Epithelial cell of proximal tubule (primary cell): ENCODE data around the gene SF3A2. TPM values are rescaled to one million over a fixed set of nuclear protein-coding genes. Genes with fewer than 3 reads are reported as not detected.

Source experiments
- DNase-seq: peaks from one replicate; pipeline ENCODE4 v3.0.0-alpha.2; 2011; ENCODE audit warnings: low read depth
- H3K4me3 ChIP-seq: 2 replicates; pipeline ENCODE4 v1.5.1; 2011; ENCODE audit warnings: low read depth, mild to moderate bottlenecking, low read length
- total RNA-seq: library from RNA; depleted of rRNA; stranded (reverse); fragments of >200 nt; gene quantifications from 2 replicates; pipeline ENCODE4 v1.2.3, GENCODE V29; 2015
- TF ChIP-seq, protein P1 (sequence below): conservative IDR thresholded peaks from 2 replicates; pipeline ENCODE4 v1.5.1; 2012; ENCODE audit warnings: low read depth, mild to moderate bottlenecking, low read length

The SF3A2 gene
- total RNA-seq, 1 donor from 2014 or later, result 51.7 TPM

DNA sequence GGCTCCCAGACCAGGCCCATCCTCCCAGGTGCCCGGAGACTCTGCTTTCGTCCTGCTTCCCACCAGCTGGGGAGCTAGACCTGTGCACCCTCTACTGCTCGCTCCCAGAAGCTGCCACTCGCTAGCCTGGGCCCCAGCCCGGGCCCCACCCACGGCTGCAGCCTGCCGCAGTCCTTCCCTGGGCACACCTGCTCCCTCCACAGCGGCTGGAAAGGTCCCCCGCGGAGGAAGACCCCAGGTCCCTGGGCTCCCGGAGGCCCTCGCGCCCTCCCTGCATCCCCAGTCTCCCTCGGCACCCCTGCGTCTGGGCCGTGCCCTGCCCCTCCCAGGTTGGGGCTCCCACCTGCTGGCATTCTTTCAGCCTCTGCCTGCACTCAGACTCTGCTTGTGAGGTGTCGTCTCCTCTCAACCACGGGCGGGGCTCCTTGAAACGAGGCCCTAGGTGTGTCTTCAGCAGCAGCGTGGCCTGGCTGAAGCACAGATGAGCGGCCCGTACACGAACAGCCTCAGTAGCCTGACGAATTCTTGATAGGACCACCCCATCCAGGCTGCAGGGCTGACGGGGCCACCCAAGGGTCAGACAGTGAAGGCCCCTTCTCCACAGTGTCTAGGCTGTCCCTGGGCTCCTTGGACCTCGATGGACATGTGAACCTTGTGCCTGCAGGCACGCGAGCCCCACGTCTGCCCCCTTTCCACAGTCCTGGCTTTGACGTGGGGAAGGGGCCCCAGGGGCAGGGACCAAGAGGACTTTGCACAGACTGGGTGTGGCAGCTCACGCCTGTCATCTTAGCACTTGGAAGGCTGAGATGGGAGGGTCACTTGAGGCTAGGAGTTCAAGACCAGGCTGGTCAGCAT is 44.9 kb upstream of the SF3A2 start:
- no peak for DNase-seq
- TF ChIP-seq, protein P1, sequence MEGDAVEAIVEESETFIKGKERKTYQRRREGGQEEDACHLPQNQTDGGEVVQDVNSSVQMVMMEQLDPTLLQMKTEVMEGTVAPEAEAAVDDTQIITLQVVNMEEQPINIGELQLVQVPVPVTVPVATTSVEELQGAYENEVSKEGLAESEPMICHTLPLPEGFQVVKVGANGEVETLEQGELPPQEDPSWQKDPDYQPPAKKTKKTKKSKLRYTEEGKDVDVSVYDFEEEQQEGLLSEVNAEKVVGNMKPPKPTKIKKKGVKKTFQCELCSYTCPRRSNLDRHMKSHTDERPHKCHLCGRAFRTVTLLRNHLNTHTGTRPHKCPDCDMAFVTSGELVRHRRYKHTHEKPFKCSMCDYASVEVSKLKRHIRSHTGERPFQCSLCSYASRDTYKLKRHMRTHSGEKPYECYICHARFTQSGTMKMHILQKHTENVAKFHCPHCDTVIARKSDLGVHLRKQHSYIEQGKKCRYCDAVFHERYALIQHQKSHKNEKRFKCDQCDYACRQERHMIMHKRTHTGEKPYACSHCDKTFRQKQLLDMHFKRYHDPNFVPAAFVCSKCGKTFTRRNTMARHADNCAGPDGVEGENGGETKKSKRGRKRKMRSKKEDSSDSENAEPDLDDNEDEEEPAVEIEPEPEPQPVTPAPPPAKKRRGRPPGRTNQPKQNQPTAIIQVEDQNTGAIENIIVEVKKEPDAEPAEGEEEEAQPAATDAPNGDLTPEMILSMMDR, result no peak
- no peak overlapping the region for H3K4me3 ChIP-seq

GRCh38 chr19:2192862-2193261 is 43.8 kb upstream of the SF3A2 start:
- DNase-seq, result no peak
- TF ChIP-seq, protein P1, result no peak
- no peak overlapping the region for H3K4me3 ChIP-seq

- no peak overlapping the region for H3K4me3 ChIP-seq
- no peak for DNase-seq
- TF ChIP-seq, protein P1, result no peak
Observed at GRCh38 chr19:2193807-2194206, 42.8 kb upstream of the SF3A2 start.

GRCh38 chr19:2194513-2195078 is 42.0 kb upstream of the SF3A2 start:
- TF ChIP-seq, protein P1, result no peak
- DNase-seq, result no peak
- H3K4me3 ChIP-seq, result no peak overlapping the region

DNA sequence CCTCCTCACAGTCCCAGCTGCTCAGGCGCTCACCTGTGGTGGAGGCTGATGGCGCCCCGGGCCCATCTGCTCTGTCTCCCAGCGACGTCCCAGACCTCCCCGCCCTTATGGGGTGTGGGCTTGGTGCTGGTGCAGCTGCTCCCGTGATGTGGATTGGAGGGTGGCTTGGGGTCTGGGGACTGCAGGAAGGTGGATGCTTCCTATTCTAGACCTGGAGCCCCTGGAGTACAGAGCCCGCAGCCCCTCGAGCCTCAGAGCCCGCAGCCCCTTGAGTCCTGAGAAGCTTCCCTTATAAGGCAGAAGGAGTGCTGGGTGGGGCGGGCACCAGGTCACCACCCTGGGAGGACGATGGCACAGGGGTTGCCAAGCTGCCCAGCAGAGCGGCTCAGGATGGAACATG is 41.3 kb upstream of the SF3A2 start:
- no peak for DNase-seq
- H3K4me3 ChIP-seq, result no peak overlapping the region
- TF ChIP-seq, protein P1, result no peak

DNA sequence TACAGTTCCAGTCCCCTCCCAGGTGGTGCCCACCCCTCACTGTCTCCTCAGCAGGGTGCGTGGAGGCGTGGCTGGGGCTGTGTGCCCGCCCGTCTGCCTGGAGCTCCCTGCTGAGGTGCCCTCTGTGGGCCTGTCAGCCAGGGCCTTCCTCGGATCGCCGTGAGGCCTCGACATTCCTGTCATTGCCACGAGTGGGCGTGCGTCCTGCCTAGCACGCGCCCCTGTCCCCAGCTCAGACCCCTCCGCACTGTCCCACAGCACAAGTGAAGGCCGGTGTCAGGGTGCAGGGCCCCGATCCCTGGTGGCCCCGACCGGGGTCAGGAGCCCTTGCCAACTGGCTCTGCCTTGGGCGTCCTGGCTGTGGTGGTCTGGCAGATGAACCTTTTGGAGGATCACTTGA is 40.7 kb upstream of the SF3A2 start:
- no peak overlapping the region for H3K4me3 ChIP-seq
- TF ChIP-seq, protein P1, result no peak
- no peak for DNase-seq
